ENCODE results near the gene FBXL7.

DNA sequence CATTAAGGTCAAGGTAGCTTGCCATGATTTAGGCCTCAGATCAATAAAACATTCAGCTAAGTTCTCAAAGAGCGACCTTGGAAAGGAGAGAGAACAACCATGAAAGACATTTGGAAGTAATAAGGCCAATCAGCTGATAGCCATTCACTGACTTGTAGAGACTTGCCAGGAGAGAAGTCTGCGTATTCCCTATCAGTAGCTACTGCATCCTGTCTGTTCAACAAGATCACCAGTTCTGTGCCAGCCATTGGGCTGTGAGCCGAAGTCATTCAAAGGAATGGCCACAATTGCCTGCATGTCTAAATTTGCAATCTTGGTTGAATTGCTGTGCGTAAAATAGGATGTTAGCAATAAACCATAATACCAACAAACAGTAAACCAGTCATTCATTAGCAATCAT lies 219.8 kb downstream of the FBXL7 start:
- TF ChIP-seq, protein P1, sequence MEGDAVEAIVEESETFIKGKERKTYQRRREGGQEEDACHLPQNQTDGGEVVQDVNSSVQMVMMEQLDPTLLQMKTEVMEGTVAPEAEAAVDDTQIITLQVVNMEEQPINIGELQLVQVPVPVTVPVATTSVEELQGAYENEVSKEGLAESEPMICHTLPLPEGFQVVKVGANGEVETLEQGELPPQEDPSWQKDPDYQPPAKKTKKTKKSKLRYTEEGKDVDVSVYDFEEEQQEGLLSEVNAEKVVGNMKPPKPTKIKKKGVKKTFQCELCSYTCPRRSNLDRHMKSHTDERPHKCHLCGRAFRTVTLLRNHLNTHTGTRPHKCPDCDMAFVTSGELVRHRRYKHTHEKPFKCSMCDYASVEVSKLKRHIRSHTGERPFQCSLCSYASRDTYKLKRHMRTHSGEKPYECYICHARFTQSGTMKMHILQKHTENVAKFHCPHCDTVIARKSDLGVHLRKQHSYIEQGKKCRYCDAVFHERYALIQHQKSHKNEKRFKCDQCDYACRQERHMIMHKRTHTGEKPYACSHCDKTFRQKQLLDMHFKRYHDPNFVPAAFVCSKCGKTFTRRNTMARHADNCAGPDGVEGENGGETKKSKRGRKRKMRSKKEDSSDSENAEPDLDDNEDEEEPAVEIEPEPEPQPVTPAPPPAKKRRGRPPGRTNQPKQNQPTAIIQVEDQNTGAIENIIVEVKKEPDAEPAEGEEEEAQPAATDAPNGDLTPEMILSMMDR (IDR thresholded peaks at IDR 0.05 in 8 of 11, conservative IDR thresholded peaks at IDR 0.05 in 3 of 11): no peak
- TF ChIP-seq POLR2A (IDR thresholded peaks at IDR 0.05) (no peak), POLR2AphosphoS5 (IDR thresholded peaks at IDR 0.05) (no peak)

Data from spleen (tissue), 7 donors.